Activated T-cell treated with anti-CD3 and anti-CD28 coated beads for 4 hours (primary cell): ENCODE data around the gene ARL11.

Experiments used
- DNase-seq: peaks from one replicate; pipeline ENCODE4 v3.0.0-alpha.2; 2020

ARL11 gene

DNA sequence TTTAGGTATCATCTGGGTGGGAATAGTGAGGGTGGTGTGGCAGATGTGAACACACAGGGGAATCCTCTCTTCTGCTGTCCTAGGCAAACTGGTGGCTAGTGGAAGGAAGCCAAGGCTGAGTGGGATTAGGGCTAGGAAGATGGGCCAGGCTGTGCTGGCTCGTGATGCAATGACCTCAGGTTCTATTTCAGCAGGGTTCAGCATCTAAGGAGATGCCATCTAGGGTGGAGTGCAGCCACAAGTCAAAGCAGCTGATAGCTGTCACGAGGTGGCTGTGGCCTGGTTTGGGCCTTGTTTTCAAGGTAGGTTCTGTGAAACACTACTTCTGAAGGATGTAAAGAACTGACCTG lies 21.6 kb downstream of the ARL11 start:
- no peak for DNase-seq

GRCh38 chr13:49651570-49652354 lies 23.5 kb downstream of the ARL11 start:
- no peak for DNase-seq

GRCh38 chr13:49652355-49653305 lies 24.3 kb downstream of the ARL11 start:
- DNase-seq, result no peak

- DNase-seq, result no peak
Measured at GRCh38 chr13:49653478-49653877, 25.2 kb downstream of the ARL11 start.

DNA sequence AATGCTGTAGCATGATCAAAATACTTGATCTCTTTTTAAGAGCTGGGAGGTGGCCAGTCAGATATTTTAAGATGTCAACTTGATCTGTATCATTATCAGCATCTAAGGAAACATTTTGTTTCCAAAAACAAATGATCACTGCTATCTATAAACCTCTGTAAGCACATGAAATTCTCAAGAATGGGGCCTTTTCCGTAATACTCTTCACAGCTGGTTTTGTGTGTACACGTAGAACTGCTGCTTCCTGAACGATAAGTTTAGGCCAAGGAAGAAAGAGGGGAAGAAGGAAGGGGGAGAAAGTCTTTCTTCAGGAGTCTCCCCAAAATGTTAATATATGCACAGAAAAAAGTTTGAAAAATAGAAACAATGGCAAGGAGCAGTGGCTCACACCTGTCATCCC lies 25.7 kb downstream of the ARL11 start:
- DNase-seq, result no peak

DNA sequence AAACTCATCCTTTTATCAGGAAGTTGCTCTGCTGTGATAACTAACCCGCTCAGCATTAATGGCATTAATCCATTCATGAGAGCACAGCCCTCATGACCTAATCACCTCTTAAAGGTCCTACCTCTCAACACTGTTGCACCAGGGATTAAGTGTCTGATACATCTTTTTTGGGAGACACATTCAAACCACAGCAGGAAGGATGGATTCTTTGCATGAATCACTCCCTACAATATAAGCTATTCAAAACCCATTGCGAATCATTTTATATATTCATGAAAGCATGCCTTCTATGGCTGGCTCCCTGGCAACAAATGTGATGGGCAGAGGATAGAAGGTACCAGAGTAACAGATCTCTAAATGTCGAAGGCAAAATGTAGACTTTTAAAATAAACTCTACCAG lies 27.6 kb downstream of the ARL11 start:
- DNase-seq, result no peak

DNA sequence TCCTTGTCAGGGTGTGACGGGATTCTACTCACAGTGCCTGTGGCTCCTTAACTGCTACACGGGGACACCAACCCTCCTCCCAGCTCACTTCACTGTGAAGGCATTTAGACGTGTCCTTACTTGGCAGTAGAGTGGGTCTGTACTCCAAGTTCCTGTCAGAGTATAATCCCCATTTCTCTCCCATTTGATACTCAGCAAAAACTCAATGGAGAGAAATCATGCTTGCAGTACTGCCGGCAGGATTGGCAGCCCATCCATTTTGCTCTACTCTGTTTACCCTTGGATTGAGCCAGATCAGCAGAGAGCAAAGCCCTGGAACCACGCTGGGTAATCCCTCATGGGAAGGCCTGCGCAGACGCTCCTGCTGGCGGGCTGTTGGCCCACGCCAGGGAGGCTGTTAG lies 28.9 kb downstream of the ARL11 start:
- DNase-seq, result no peak

- DNase-seq, result no peak
Measured at GRCh38 chr13:49664606-49665005, 36.3 kb downstream of the ARL11 start.

- no peak for DNase-seq
Measured at GRCh38 chr13:49667773-49668172, 39.5 kb downstream of the ARL11 start.

DNA sequence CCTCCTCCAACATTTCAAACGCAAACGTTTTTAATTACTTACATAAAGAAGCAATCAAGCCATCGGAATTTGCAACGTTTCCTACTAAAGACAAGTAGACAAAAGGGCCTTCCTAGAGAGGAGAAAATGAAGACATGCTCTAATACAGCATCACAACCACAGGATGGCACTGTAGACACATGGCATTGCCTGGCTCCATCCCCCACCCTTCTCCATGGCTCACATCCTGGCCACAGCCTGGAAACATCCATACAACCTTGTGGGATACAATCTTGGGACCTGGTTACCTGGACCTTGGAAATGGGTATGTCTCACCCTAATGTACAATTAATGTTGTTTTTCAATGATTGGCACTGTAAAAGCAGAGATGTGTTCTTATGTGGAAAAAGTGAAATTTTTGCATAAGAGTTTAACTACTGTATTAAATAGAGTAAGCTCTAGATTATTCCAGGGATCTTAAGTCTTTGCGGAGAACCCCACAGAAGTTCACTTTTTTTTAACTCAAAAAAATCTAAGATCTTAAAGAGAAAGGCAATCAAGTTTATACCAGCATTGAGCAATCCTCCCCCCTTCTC lies 41.5 kb downstream of the ARL11 start:
- no peak for DNase-seq

- no peak for DNase-seq
Measured at GRCh38 chr13:49670828-49671227, 42.5 kb downstream of the ARL11 start.

DNA sequence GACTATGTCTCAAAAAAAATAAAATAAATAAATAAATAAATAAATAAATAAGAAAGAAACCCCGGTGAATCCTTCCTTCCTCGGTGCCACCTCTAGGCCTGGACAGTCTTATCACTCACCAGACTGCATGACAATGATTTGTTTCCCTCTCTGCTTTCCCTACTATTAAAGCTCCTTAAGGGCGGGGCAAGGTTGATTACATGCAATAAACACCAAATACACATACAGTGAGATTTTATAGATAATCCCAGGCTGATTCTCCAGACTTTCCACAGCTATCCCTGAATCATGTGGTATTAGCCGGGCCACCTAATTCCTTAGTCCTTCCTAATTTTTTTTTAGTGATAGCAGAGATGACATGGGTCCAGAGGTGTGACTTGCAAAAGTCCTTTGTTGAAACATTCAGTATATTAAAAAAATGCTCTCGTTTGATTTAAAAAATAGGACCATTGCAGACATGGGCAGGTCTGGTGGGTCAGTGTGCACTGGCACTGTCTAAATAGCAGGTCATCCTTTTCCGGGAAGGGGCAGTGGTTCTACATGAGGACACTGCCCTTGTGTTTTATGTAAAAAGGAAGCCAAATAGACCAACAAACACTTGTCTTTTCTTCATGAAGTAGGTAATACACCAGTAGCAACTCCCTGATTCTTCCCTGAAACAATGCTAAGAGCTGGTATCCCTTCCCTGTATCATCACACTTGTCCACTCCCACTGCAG lies 48.4 kb downstream of the ARL11 start:
- DNase-seq, result no peak

DNA sequence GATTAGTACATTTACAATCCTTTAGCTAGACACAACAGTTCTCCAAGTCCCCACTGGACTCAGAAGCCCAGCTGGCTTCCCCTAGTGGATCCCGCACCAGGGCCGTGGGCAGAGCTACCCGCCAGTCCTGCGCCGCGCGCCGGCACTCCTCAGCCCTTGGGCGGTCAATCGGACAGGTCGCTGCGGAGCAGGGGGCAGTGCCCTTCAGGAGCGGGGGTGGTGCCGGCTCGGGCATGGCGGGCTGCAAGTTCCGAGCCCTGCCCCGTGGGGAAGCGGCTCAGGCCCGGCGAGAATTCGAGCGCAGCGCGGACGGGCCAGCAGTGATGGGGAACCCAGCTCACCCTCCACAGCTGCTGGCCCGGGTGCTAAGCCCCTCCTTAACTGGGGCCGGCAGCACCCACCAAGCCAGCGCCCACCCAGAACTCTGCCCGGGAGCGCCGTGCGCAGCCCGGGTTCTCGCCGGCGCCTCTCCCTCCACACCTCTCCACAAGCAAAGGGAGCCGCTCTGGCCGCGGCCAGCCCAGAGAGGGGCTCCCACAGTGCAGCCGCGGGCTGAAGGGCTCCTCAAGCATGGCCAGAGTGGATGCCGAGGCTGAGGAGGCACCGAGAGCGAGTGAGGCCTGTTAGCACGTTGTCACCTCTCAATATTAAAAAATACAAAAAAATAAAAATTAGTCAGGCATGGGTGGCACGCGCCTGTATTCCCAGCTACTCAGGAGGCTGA lies 50.0 kb downstream of the ARL11 start:
- DNase-seq, result no peak

DNA sequence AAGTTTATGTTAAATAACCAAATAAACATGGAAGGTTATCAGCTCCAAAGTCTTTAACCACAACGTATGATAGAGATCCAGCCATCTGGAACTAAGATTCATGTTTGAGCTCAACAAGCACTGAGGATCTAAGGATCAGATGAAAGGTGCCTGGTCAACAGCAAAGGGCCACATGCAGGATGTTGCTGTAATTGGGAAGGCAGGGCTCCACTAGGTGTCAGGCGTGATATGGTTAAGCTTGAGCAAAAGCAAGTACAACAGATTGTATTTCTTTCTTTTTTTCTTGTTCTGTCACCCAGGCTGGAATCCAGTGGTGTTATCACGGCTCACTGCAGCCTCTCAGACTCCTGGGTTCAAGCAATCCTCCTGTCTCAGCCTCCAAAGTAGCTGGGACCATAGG lies 50.9 kb downstream of the ARL11 start:
- no peak for DNase-seq

- DNase-seq, result no peak
Measured at GRCh38 chr13:49681842-49682435, 53.6 kb downstream of the ARL11 start.
